Activated CD8-positive, alpha-beta T cell treated with anti-CD3 and anti-CD28 coated beads for 36 hours (primary cell): ENCODE measurements around the gene FRY. TPM values are rescaled to one million over a fixed set of nuclear protein-coding genes. Genes with fewer than 3 reads are reported as not detected.

ENCODE experiments used
- ATAC-seq: fragments of 200-7000 bp; cut with Tn5 transposase; one replicate; pipeline ENCODE4 v1.10.0; 2021; ENCODE audit warnings: mild to moderate bottlenecking, moderate library complexity
- CTCF ChIA-PET: fragments of 350-600 bp; sonication (Branson Sonifier 250); formaldehyde crosslinking; loops from one replicate; lab custom pipeline; 2021; ENCODE audit warnings: antibody characterized with exemption; lab: Charles Lee
- POLR2A ChIA-PET: fragments of 350-600 bp; sonication (Branson Sonifier 250); formaldehyde crosslinking; loops from one replicate; lab custom pipeline; 2021; ENCODE audit warnings: antibody characterized with exemption; lab: Charles Lee
- DNase-seq: peaks from one replicate; pipeline ENCODE4 v3.0.0-alpha.2; 2020
- H3K27ac Mint-ChIP-seq: one replicate; pipeline ENCODE4 v1.8.0; 2021; ENCODE audit warnings: mild to moderate bottlenecking, mixed read lengths
- H3K27me3 Mint-ChIP-seq: one replicate; pipeline ENCODE4 v1.8.0; 2021; ENCODE audit warnings: mixed read lengths
- H3K36me3 Mint-ChIP-seq: one replicate; pipeline ENCODE4 v1.8.0; 2021; ENCODE audit warnings: low read depth, mixed read lengths
- H3K4me1 Mint-ChIP-seq: one replicate; pipeline ENCODE4 v1.8.0; 2021; ENCODE audit warnings: low read depth, mixed read lengths
- H3K4me3 Mint-ChIP-seq: one replicate; pipeline ENCODE4 v1.8.0; 2021; ENCODE audit warnings: mild to moderate bottlenecking, moderate library complexity, mixed read lengths
- H3K9me3 Mint-ChIP-seq: one replicate; pipeline ENCODE4 v1.8.0; 2021; ENCODE audit warnings: mixed read lengths
- CTCF ChIP-seq: fragments of 200-600 bp; IDR thresholded peaks from one replicate; pipeline ENCODE4 v1.8.0; 2022; ENCODE audit warnings: antibody characterized with exemption, mild to moderate bottlenecking
- intact Hi-C: fragments of 100-400 bp; cut with micrococcal nuclease; formaldehyde crosslinking; loops from one replicate; pipeline ENCODE4 v1.10.0; 2022
- total RNA-seq, 2 experiments: library from RNA; stranded (reverse); gene quantifications; one replicate each; pipeline ENCODE4 v1.2.3, GENCODE V29; 2021

The FRY gene
- total RNA-seq, 2 experiments from 2014 or later: 0.58 to 0.68 TPM

DNA sequence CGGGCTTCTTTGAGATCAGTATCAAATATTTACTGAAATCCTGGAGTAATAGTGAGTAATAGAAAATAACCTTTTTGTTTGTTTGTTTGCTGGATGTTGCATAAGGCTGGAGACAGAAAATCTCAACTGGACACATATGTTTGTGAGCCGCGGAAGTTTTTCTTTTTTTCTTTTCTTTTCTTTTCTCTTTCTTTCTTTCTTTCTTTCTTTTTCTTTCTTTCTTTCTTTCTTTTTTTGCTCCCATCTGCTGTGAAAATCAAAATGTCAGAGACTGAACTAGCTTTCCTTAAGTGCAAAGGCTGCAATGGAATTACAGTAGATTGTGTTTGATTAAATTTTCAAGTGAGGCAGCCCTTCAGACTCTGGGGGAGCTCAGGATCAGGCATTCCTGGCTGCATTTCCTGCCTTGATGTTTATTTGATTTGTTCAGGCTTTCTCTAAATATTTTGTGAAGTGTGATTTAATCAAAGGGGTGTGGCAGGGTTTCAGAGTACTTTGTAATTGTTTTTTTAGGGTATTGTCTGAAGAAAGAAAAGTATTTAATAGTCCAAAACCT, 319 bp downstream of the FRY start:
- Mint-ChIP-seq H3K27me3 (peaks cover 23% of the 10 kb centered on the region), H3K36me3 (peaks cover 2% of the 10 kb centered on the region), H3K9me3 (no peaks in the 10 kb centered on the region), H3K4me1 (peaks cover 10% of the 10 kb centered on the region), H3K27ac (peak overlapping the region; percentile 38), H3K4me3 (peak overlapping the region; percentile 82)
- DNase-seq (no peak), ATAC-seq (no peak)
- ChIA-PET CTCF (interaction anchor here (0.7 to 1.6 kb wide), 4 partner anchors 9 to 134 kb away, joined by 3 to 4 read pairs (median 4); no protein-coding TSS in a partner anchor), POLR2A (no interaction called here)
- TF ChIP-seq CTCF: no peak
- intact Hi-C loops: no loop called here

GRCh38 chr13:32032759-32033158, 1.2 kb downstream of the FRY start:
- no peak for ATAC-seq
- CTCF ChIA-PET: interaction anchor here (0.6 to 1.6 kb wide), 3 partner anchors 9 to 179 kb away, joined by 3 to 4 read pairs (median 3); no protein-coding TSS in a partner anchor
- H3K27ac Mint-ChIP-seq: no peak overlapping the region
- POLR2A ChIA-PET: no interaction called here
- peaks cover 23% of the 10 kb centered on the region for H3K27me3 Mint-ChIP-seq
- no peak for TF ChIP-seq CTCF
- intact Hi-C loops: no loop called here
- no peaks in the 10 kb centered on the region for H3K9me3 Mint-ChIP-seq
- no peak for DNase-seq
- peaks cover 2% of the 10 kb centered on the region for H3K36me3 Mint-ChIP-seq
- H3K4me3 Mint-ChIP-seq: no peak overlapping the region
- H3K4me1 Mint-ChIP-seq: peaks cover 10% of the 10 kb centered on the region

- peaks cover 23% of the 10 kb centered on the region for H3K27me3 Mint-ChIP-seq
- peaks cover 10% of the 10 kb centered on the region for H3K4me1 Mint-ChIP-seq
- ChIA-PET CTCF (no interaction called here), POLR2A (no interaction called here)
- ATAC-seq (no peak), DNase-seq (no peak)
- TF ChIP-seq CTCF: no peak
- no peak overlapping the region for H3K27ac Mint-ChIP-seq
- no peak overlapping the region for H3K4me3 Mint-ChIP-seq
- H3K9me3 Mint-ChIP-seq: no peaks in the 10 kb centered on the region
- peaks cover 2% of the 10 kb centered on the region for H3K36me3 Mint-ChIP-seq
- intact Hi-C loops: no loop called here
Measured at GRCh38 chr13:32033744-32034143, 2.2 kb downstream of the FRY start.

- intact Hi-C loops: no loop called here
Measured at GRCh38 chr13:32035716-32036115, 4.1 kb downstream of the FRY start.

More at GRCh38 chr13:32035716-32036115, 4.1 kb downstream of the FRY start:
- TF ChIP-seq CTCF: no peak
- H3K4me3 Mint-ChIP-seq: no peak overlapping the region
- no peak overlapping the region for H3K27ac Mint-ChIP-seq
- CTCF ChIA-PET: no interaction called here
- POLR2A ChIA-PET: interaction anchor here (1.0 kb wide), 1 partner anchor 363 kb away, joined by 3 read pairs; no protein-coding TSS in a partner anchor
- no peak for ATAC-seq
- no peaks in the 10 kb centered on the region for H3K9me3 Mint-ChIP-seq
- no peak for DNase-seq
- H3K36me3 Mint-ChIP-seq: peaks cover 2% of the 10 kb centered on the region
- H3K4me1 Mint-ChIP-seq: peaks cover 8% of the 10 kb centered on the region
- peaks cover 20% of the 10 kb centered on the region for H3K27me3 Mint-ChIP-seq
